CD4-positive, alpha-beta memory T cell (primary cell): Measurements from ENCODE around the gene AZU1. TPM values are rescaled to one million over a fixed set of nuclear protein-coding genes. Genes with fewer than 3 reads are reported as not detected.

Experiments
- CTCF ChIA-PET: fragments of 350-600 bp; sonication (Branson Sonifier 250); formaldehyde crosslinking; loops from one replicate; lab custom pipeline; 2021; ENCODE audit warnings: inconsistent platforms; ENCODE audit not compliant: partially characterized antibody; lab: Charles Lee
- POLR2A ChIA-PET: fragments of 350-600 bp; sonication (Branson Sonifier 250); formaldehyde crosslinking; loops from one replicate; lab custom pipeline; 2021; ENCODE audit not compliant: partially characterized antibody; lab: Charles Lee
- DNase-seq, 5 donors: peaks; one replicate each; pipeline versions ENCODE4 v3.0.0 to v3.0.0-alpha.2; 2020 to 2022; ENCODE audit warnings: mixed read lengths in 1 of 5
- H3K27ac ChIP-seq: one replicate; pipeline ENCODE4 v1.7.0; 2013; ENCODE audit warnings: low read depth, low read length
- H3K27me3 ChIP-seq: 2 replicates; pipeline ENCODE4 v1.7.0; 2013; ENCODE audit warnings: mild to moderate bottlenecking, low read length, moderate library complexity; ENCODE audit not compliant: insufficient read depth
- H3K36me3 ChIP-seq: 2 replicates; pipeline ENCODE4 v1.7.0; 2013; ENCODE audit warnings: mild to moderate bottlenecking, low read length, moderate library complexity; ENCODE audit not compliant: insufficient read depth
- H3K4me1 ChIP-seq: 2 replicates; pipeline ENCODE4 v1.7.0; 2013; ENCODE audit warnings: mild to moderate bottlenecking, low read length, moderate library complexity; ENCODE audit not compliant: insufficient read depth
- H3K4me3 ChIP-seq, 2 donors: one replicate each; pipeline ENCODE4 v1.7.0; 2013; ENCODE audit warnings: low read length in 2 of 2, mild to moderate bottlenecking in 1 of 2
- H3K9me3 ChIP-seq, 2 donors: one replicate each; pipeline ENCODE4 v1.7.0; 2013; ENCODE audit warnings: low read length in 2 of 2, control low read depth in 1 of 2; ENCODE audit not compliant: control insufficient read depth in 1 of 2
- H3K27ac Mint-ChIP-seq, 7 donors: one replicate each; pipeline ENCODE4 v1.8.0; 2020 to 2021; ENCODE audit warnings: mixed read lengths in 7 of 7, mild to moderate bottlenecking in 6 of 7, inconsistent platforms in 3 of 7, moderate library complexity in 3 of 7
- H3K27me3 Mint-ChIP-seq, 2 donors: one replicate each; pipeline ENCODE4 v1.8.0; 2020 to 2021; ENCODE audit warnings: mixed read lengths in 2 of 2
- H3K36me3 Mint-ChIP-seq, 2 donors: one replicate each; pipeline ENCODE4 v1.8.0; 2020 to 2021; ENCODE audit warnings: mixed read lengths in 2 of 2, inconsistent platforms in 1 of 2, mild to moderate bottlenecking in 1 of 2
- H3K4me1 Mint-ChIP-seq, 4 donors: one replicate each; pipeline ENCODE4 v1.8.0; 2020 to 2021; ENCODE audit warnings: mixed read lengths in 4 of 4, mild to moderate bottlenecking in 1 of 4
- H3K4me3 Mint-ChIP-seq, 8 donors: one replicate each; pipeline ENCODE4 v1.8.0; 2020 to 2021; ENCODE audit warnings: mixed read lengths in 8 of 8, mild to moderate bottlenecking in 7 of 8, moderate library complexity in 6 of 8, inconsistent platforms in 3 of 8
- H3K9me3 Mint-ChIP-seq, 8 donors: one replicate each; pipeline ENCODE4 v1.8.0; 2020 to 2021; ENCODE audit warnings: mixed read lengths in 8 of 8, mild to moderate bottlenecking in 5 of 8, inconsistent platforms in 3 of 8, moderate library complexity in 1 of 8
- intact Hi-C: fragments of 100-400 bp; cut with micrococcal nuclease; formaldehyde crosslinking; loops from one replicate; pipeline ENCODE4 v1.15.1; 2023
- polyA plus RNA-seq, 2 donors: library from polyadenylated mRNA; unstranded; fragments of 300-500 nt; fragmentation: Illumina TruSeq; gene quantifications; one replicate each; pipeline ENCODE4 v1.2.3, GENCODE V29; 2021
- total RNA-seq, 2 experiments: library from RNA; stranded (reverse); gene quantifications; one replicate each; pipeline ENCODE4 v1.2.3, GENCODE V29; 2021

AZU1 gene
- total and polyA plus RNA-seq, 4 experiments from 2014 or later = not detected

GRCh38 chr19:802498-803098 lies 25.0 kb upstream of the AZU1 start:
- CTCF ChIA-PET = no interaction called here
- Mint-ChIP-seq H3K4me1 (peaks cover 25 to 61% (median 44%) of the 10 kb centered on the region in 4 donors), H3K4me3 (peak overlapping the region in 7 of 8 donors; percentile 51 to 91 (median 80)), H3K36me3 (peaks cover 13 to 52% of the 10 kb centered on the region in 2 donors), H3K9me3 (peaks cover 0 to 4% (median 0%) of the 10 kb centered on the region in 8 donors), H3K27me3 (no peaks in the 10 kb centered on the region), H3K27ac (peak overlapping the region in 6 of 7 donors; percentile 50 to 92 (median 84))
- POLR2A ChIA-PET = interaction anchor here (0.9 kb wide), 1 partner anchor 467 kb away, joined by 3 read pairs; the partner anchor contains the start of gene CIRBP
- Histone ChIP-seq H3K4me3 (no peak overlapping the region), H3K36me3 (peaks cover 40% of the 10 kb centered on the region), H3K27me3 (no peaks in the 10 kb centered on the region), H3K9me3 (no peaks in the 10 kb centered on the region), H3K27ac (peak overlapping the region; percentile 42), H3K4me1 (peaks cover 54% of the 10 kb centered on the region)
- intact Hi-C loops = no loop called here
- DNase-seq = no peak

GRCh38 chr19:803099-803561 lies 24.5 kb upstream of the AZU1 start:
- Mint-ChIP-seq H3K4me3 (peak overlapping the region in 4 of 8 donors; percentile 11 to 91 (median 38)), H3K27ac (peak overlapping the region in 6 of 7 donors; percentile 31 to 90 (median 50)), H3K9me3 (peaks cover 0 to 4% (median 0%) of the 10 kb centered on the region in 8 donors), H3K4me1 (peaks cover 29 to 63% (median 46%) of the 10 kb centered on the region in 4 donors), H3K27me3 (no peaks in the 10 kb centered on the region), H3K36me3 (peaks cover 18 to 57% of the 10 kb centered on the region in 2 donors)
- Histone ChIP-seq H3K9me3 (no peaks in the 10 kb centered on the region), H3K27ac (no peak overlapping the region), H3K27me3 (no peaks in the 10 kb centered on the region), H3K4me3 (no peak overlapping the region), H3K4me1 (peaks cover 54% of the 10 kb centered on the region), H3K36me3 (peaks cover 45% of the 10 kb centered on the region)
- intact Hi-C loops = no loop called here
- ChIA-PET POLR2A (no interaction called here), CTCF (no interaction called here)
- DNase-seq = no peak

GRCh38 chr19:803686-804418 lies 23.8 kb upstream of the AZU1 start:
- DNase-seq = no peak
- Mint-ChIP-seq H3K27me3 (no peaks in the 10 kb centered on the region), H3K36me3 (peaks cover 18 to 56% of the 10 kb centered on the region in 2 donors), H3K9me3 (peaks cover 0 to 4% (median 0%) of the 10 kb centered on the region in 8 donors), H3K27ac (peak overlapping the region in 4 of 7 donors; percentile 24 to 90 (median 64)), H3K4me1 (peaks cover 29 to 60% (median 45%) of the 10 kb centered on the region in 4 donors), H3K4me3 (peak overlapping the region in 4 of 8 donors; percentile 10 to 43 (median 22))
- H3K27ac ChIP-seq = no peak overlapping the region
- peaks cover 51% of the 10 kb centered on the region for H3K4me1 ChIP-seq
- ChIA-PET CTCF (no interaction called here), POLR2A (no interaction called here)
- no peaks in the 10 kb centered on the region for H3K27me3 ChIP-seq
- H3K36me3 ChIP-seq = peaks cover 52% of the 10 kb centered on the region
- intact Hi-C loops = no loop called here
- no peaks in the 10 kb centered on the region for H3K9me3 ChIP-seq
- no peak overlapping the region for H3K4me3 ChIP-seq

- ChIA-PET POLR2A (no interaction called here), CTCF (no interaction called here)
- no peak for DNase-seq
- intact Hi-C loops = no loop called here
- H3K4me3 Mint-ChIP-seq = no peak overlapping the region
- Histone ChIP-seq H3K27ac (no peak overlapping the region), H3K27me3 (no peaks in the 10 kb centered on the region), H3K4me1 (peaks cover 44% of the 10 kb centered on the region), H3K36me3 (peaks cover 57% of the 10 kb centered on the region), H3K4me3 (no peak overlapping the region), H3K9me3 (no peaks in the 10 kb centered on the region)
- H3K36me3 Mint-ChIP-seq = peaks cover 21 to 49% of the 10 kb centered on the region in 2 donors
- H3K27me3 Mint-ChIP-seq = no peaks in the 10 kb centered on the region
- peaks cover 0 to 4% (median 0%) of the 10 kb centered on the region in 8 donors for H3K9me3 Mint-ChIP-seq
- peaks cover 26 to 54% (median 40%) of the 10 kb centered on the region in 4 donors for H3K4me1 Mint-ChIP-seq
- H3K27ac Mint-ChIP-seq = peak overlapping the region in 1 of 7 donors; percentile 85
These were observed 23.0 kb upstream of the AZU1 start for GRCh38 chr19:804419-805165.

GRCh38 chr19:805166-805551 lies 22.5 kb upstream of the AZU1 start:
- H3K4me1 ChIP-seq = peaks cover 38% of the 10 kb centered on the region
- Mint-ChIP-seq H3K4me3 (no peak overlapping the region), H3K9me3 (peaks cover 0 to 4% (median 0%) of the 10 kb centered on the region in 8 donors), H3K27me3 (no peaks in the 10 kb centered on the region), H3K4me1 (peaks cover 22 to 48% (median 35%) of the 10 kb centered on the region in 4 donors), H3K36me3 (peaks cover 27 to 51% of the 10 kb centered on the region in 2 donors), H3K27ac (peak overlapping the region in 1 of 7 donors; percentile 85)
- ChIA-PET CTCF (no interaction called here), POLR2A (no interaction called here)
- no peaks in the 10 kb centered on the region for H3K9me3 ChIP-seq
- peaks cover 63% of the 10 kb centered on the region for H3K36me3 ChIP-seq
- intact Hi-C loops = no loop called here
- no peak for DNase-seq
- H3K27ac ChIP-seq = no peak overlapping the region
- no peaks in the 10 kb centered on the region for H3K27me3 ChIP-seq
- H3K4me3 ChIP-seq = no peak overlapping the region

GRCh38 chr19:805600-806550 lies 21.8 kb upstream of the AZU1 start:
- no peaks in the 10 kb centered on the region for H3K27me3 Mint-ChIP-seq
- no peak overlapping the region for H3K27ac Mint-ChIP-seq
- DNase-seq = no peak
- H3K36me3 Mint-ChIP-seq = peaks cover 27 to 51% of the 10 kb centered on the region in 2 donors
- ChIA-PET CTCF (interaction anchor here (1.1 kb wide), 1 partner anchor 58 kb away, joined by 3 read pairs; no protein-coding TSS in a partner anchor), POLR2A (no interaction called here)
- Histone ChIP-seq H3K36me3 (peaks cover 70% of the 10 kb centered on the region), H3K27ac (no peak overlapping the region), H3K27me3 (no peaks in the 10 kb centered on the region), H3K4me3 (no peak overlapping the region), H3K4me1 (peaks cover 31% of the 10 kb centered on the region), H3K9me3 (no peaks in the 10 kb centered on the region)
- intact Hi-C loops = no loop called here
- H3K4me1 Mint-ChIP-seq = peaks cover 17 to 42% (median 29%) of the 10 kb centered on the region in 4 donors
- no peak overlapping the region for H3K4me3 Mint-ChIP-seq
- peaks cover 0 to 4% (median 0%) of the 10 kb centered on the region in 8 donors for H3K9me3 Mint-ChIP-seq
